ENCODE measurements around the gene VDAC1.
"Not testable (repeated sequence)": the region's sequence is repeated elsewhere in the genome, so short reads cannot be mapped to it uniquely, and the experiment has no call there.

Gene VDAC1

DNA sequence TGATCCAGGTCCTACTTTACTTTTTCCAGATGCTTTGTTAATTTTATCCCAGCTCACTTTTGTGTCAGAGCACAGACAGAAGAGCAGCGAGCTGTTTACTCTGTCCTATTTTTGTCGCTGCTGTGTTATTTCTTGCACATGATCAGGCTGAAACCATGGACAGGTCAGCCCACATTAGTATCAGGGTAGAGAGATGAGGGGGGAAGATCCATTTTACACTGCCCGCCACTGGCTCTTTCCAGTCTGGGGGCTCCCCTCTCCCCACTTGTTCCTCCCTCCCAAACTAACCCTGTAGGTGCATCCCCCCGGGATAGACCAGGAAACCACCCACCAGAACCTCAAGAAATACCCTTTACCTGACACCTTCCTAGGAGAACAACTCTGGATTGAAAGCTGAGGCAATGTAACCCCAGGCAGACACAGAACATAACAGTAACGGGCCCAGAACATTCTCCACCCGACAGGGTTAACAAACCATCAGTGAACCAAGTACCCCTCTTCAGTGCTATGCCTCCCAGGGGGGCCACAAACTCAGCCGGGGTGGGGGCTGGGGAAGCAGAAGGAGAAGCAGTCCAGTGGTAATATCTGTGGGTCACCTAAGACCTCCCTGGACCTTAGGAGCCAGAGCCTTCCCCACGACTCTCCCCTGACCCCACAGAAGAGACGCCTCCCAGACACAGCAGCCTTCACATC is 10.3 kb downstream of the VDAC1 start:
- DNase-seq = no peak

DNA sequence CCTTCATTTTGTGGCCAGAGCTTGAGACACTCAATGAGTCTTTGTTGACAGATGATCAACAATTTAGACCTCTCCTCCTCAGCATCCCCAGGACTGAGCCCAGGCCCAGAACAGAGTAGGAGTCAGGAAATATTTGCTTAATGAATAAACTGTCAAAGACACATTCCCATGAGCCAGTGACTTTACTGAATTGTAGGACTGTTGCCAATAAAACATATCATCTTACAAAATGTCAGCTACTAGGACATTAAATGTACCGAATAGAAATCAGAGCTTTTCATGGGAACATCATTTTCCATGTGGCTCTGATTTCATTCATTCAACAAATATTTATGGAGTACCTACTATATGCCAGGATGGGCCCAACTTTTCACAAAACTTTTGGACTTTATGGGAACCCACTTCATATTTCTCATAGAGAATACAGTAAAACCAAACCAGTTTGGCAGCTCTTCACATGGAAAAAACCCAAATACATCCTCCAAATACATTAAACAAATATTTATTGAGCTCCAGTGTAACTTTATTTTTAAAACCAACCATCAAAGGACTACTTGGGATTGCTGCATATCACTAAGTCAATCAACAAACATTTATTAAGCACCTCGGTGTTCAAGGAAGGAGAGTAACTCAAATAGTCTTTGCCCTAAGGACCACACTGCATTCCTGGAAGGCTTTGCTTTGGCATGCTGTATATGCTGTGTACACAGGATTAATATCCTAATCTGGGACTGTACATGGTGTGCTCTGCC is 11.4 kb downstream of the VDAC1 start:
- no peak for DNase-seq

DNA sequence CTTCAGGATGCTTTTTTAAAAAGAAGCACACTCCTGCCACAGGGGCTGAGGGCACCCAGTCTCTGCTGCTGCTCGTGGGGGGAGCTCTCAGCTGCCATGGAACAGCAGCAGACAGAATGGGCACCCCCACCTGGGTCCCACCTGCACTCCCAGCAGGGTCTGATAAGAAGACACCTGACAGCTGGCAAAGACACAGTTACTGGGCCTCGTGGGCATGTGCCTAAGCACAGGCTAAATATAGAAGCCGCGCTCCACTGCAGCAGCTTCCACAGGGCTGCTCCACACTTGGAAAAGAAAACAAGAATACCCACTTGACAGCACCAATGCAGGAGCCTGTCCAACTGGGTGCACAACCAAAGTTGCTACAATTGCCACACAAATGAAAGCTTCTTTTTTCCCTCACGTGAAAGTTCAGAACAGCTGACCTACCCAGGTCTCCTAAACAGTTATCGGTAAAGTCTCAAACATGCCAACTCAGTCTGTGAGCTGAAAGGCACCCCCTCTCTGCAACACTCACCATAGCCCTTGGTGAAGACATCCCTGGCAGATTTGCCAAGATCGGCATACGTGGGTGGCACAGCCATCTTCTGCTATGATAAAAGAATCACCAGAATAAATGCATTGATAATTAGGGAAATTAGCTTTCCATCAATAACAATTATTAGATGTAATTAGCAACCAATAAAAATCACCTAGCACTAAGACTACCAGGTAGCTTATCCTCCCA is 12.2 kb downstream of the VDAC1 start:
- no peak for DNase-seq

DNA sequence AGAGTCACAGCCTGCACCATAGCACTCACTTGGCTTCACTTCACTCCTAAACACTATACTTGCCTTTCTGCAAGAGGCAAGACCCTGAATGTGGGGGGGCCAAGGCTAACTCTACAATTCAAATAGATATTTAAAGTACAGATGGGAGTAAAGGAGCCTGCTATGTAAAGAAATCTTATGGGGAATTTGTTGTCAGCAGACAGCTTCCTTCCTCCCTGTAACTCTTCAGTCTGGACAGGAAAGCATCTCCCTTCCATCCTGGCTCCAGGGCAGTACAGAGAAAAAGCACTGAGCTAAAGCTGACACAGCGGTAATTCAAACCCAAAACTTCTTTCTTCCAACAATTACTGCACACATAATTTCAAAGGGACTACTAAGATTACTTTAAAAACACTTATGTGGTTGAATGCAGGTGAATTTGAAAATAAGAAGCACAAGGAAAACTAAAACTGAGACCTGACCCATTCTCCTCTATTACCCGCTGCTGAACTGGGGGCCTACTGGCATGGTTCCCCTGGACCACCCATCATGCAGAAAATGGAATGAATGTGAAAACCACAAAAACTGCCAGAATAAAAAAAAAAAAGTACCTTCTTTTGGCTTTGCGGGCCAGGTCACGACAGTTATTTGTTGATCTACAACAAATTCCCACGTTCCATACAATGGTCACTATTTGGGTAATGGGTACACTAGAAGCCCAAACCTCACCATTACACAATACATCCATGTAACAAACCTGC is 13.4 kb downstream of the VDAC1 start:
- no peak for DNase-seq

DNA sequence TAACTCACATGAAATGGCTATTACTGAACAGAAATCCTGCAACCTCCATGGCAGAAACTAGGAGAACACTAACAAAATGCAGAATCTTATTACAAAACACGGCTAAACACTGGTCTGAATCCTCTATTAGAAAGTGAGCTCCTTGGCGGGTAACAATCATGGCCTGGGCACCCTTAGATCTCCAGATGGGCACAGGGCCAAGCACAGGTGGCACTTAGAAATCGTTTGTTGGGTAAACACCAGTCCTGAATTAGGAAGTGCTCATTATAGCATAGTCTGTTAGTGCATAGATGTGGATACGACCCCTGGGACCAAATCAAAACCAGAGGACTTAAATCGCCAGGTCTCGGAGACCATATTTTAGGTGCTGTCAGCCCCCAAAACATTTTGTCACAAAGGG is 14.4 kb downstream of the VDAC1 start:
- DNase-seq = no peak

DNA sequence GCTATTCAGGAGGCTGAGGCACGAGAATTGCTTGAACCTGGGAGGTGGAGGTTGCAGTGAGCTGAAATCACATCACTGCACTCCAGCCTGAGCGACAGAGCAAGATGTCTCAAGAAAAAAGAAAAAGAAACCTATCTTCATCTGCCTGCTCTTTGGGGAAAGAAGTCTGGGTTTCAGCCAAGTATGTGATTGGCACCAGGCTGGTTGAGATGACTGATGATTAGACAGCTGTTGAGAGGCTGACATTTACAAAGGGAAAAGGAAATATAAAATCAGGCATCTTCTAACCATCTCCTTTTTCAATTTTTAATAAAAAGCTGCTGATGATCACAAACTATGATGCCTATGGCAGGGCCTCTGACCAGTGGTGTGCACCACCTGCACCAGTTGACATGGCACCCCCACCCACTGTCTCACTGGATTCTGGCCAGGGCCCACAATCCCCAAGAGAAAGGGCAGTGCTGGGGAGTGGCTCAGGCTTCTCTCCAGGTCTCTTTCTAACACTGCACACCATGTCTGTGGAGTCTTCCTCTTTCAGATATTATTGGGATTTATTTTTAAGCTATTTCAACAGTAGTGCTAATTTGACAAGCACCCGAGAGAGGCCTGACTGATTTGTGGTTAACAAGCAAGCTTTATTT is 19.1 kb downstream of the VDAC1 start:
- no peak for DNase-seq

DNA sequence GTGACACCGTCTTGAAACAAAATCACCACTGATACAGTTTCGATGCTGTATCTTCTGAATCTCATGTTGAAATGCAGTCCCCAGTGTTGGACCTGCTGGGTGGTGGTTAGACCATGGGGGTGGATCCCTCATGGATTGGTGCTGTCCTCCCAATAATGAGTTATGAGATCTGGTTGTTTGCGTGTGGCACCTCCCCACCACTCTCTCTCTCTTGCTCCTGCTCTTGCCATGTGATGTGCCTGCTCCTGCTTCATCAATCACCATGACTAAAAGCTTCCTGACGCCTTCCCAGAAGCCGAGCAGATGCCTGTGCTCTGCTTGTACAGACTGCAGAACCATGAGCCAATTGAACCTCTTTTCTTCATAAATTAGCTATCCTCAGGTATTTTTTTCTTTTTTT is 21.1 kb downstream of the VDAC1 start:
- no peak for DNase-seq

DNA sequence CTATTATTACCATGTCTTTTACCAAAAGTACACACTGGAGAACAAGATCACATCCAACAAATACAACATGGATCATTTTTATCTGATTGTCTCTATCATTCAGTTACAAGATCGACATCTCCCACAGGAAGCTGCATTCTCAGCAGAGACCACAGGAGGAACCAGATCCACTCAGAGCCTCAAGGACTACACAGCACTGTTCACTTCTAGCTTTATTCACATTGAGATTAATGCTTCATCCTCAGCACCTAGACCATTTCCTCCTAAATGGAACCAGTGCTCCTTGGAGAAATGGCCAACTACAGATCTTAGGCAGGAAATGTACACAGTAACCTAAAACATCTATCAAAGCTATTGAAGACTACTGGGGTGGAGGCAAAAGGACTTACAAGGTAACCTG is 23.1 kb downstream of the VDAC1 start:
- no peak for DNase-seq

DNA sequence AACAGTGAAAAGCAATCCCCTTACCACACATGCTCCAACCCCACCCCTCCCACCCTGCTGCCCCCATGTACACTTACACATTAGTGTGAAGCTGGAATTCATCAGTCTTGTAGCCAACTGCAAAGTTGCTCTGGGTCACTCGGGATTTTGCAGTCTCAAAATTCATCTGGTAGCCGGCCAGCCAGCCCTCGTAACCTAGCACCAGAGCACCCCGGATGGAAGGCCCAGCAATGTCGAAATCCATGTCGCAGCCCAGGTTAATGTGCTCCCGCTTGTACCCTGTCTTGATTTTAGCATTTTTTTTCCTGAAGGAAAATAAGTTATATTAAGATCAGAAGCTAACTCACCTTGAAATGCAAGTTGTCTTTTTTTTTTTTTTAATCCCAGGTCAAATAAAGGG is 24.1 kb downstream of the VDAC1 start:
- DNase-seq = no peak

DNA sequence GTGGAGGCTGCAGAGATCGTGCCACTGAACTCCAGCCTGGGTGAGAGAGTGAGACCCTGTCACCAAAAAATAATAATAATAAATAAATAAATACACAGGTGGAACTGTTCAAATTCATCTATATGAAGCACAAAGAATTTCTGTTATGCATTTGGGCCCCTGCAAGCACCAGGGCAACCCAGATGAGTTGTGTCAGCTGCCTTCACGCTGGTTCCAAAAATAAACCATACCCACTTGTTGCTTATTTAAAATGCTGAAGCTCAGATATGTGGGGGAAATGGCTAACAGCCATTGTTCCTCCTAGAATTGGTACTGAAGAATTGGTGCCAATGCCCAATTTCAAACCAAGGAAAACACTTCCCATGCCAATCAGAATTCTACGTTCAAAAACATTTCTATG is 25.8 kb downstream of the VDAC1 start:
- no peak for DNase-seq

DNA sequence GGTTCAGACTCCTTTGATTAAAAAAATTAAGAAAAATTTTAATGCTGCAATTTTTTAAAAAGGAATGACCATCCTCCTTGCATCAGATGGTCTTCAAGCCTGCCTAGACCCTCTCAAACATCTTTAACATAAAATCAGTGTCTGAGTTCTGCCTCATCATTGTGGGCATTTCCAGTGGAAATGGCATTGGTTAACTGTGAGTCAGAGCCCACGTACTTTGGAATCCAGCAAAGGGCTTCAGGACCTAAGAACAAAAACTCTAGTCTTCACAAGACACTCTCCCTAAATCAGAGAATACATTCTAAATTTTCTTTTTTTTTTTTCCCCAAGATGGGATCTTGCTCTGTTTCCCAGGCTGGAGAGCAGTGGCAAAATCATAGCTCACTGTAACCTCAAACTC is 26.9 kb downstream of the VDAC1 start:
- DNase-seq = no peak

DNA sequence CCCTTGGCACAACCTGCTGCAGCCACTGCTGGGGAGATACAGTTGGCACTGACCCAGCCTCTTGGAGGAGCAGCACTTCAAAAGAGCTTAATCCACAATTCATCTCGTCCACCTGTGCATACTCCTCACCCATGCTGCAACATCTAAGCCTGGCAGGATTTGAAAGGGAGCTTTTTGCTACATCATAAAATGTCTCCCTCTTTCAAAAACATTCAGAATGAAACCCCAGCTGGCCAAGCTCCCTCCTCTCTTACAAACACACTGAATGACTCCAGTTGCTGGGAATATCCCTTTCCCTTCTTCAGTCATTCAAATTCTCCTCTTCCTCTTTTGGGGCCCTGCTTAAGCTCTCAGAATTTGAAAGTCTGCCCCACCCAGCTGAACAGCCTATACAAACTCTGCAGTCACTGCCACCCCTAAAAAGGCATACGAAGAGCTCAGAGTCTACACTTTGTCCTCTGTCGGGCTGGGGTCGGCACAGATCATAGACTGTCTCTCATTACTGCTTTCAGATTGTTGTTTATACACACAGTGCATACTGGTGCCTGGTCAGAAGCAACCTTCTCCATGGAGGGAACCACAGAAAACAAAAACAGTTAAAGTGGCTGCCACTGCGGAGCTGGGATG is 27.5 kb downstream of the VDAC1 start:
- no peak for DNase-seq

DNA sequence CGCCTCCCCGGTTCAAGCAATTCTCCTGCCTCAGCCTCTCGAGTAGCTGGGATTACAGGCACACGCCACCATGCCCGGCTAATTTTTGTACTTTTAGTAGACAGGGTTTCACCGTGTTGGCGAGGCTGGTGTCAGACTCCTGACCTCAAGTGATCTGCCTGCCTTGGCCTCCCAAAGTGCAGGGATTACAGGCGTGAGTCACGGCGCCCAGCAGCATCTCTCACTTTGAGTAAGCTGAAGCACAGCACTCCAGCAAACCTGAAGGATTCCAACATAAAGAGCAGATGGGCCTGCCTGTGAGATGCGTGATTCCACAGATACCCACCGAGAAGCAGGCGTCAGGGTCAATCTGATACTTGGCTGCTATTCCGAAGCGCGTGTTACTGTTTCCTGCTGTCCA is 29.2 kb downstream of the VDAC1 start:
- not testable (repeated sequence) for DNase-seq

DNA sequence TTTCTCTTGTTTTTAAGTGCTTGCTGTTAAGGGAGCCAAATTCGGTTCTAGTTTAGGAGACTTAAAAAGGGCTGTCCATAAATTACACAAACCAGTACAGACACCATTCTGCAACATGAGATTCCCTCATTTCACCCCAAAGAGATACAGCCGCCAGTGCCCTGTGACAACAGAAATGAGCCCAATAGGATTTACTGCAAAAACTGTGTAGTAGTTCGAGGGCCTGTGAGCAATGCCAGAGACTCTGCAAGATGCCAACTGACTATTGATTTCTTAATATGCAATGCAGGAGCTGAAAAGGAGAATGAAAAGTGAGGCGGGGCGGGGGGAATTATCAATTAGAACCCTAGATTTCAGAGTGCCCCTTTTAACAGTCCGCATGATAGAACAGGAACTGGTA is 30.6 kb downstream of the VDAC1 start:
- DNase-seq = no peak

DNA sequence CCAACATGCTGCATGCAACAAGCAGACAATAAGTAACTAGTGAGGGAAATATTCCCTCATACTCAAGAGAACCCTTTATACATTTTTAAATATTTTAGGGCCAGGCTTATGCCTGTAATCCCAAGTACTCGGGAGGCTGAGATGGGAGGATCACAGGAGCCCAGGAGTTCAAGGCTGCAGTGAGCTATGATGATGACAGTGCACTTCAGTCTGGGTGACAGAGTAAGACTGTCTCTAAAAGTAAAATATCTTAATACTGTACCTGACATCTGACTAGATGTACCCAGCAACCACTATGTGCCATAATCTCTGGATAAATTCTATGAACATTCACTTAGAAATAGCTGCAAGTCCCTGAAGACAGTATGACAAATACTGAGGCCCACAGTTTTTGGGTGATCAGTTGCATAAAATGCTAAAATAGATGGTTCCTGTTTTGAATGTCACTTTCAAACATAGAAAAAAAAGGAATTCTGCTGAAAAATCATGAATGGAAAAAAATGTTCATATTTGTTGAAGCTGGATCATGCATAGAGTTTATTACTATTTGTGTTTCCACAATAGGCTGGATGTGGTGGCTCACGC is 34.4 kb downstream of the VDAC1 start:
- DNase-seq = no peak

DNA sequence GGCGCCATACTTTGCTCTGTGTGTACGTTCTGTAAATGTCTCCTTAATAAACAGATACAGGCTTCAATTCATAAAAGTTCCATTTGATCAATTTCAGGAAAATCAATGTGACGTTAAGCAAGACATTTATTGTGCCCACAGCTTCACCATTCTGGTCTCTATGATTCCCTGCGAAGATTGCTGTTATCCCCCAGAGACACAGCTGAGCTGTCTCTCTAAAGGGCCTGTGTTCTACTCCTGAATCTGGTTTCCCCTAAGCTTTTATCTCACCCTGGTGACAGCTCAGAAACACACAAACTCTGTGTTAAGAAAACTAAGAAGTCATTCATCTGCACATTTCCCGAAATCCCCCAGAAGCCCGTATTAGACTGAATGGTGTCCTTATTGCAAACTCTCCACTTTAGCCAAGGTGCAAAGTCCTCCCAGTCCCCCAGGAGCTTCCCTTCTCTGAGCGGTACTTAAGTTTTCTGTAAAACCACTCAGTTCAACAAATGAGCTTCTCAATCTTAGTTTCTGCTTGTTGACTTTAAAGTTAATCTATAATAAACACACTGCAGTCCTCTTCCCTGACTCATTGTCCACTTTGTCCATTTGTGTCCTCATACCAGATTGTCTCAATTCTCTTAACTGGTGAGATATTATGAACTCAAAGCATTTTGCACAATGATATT is 35.0 kb downstream of the VDAC1 start:
- DNase-seq = no peak

DNA sequence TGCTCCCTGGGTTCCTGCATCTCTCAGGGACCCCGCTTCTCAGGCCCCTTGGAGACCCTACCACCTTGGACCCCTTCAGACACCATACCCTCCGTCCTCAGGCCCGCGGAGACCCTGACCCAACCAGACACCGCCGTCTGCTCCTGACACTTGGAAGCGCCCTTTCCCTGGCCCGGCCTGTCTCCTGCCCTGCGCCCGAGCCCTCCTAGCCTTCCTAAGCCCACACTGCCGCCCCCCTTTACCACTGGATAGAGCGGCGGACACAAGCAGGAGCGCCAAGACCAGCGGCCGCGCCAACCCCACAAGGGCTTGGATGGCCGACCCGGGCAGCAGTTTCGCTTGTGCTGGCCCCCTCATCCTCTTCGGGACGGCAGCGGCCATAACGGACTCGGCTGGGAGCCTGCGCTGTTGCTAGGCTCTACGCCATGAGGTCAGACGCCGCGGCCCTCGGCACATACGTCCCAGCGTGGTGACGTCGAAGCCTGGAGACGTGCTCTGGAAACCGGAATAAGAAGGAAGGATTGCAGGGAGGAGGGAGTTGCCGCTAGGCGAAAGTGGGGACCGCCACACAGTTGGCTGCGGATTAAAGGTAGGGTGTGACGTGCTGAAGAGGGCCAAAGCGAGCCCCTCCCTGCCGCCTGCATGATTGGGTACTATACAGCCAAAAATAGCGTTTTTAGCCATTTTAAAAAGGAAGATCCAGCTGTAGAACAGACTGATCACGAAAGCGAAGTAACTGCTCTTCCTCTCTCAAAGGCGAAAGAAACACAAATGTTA is 36.4 kb downstream of the VDAC1 start, which contains the start of gene C5orf15:
Gene C5orf15, minus strand, starts transcription at position 422 of the 777 bp plus-strand sequence. Its CDS starts 41 bp downstream, at position 381.
- DNase-seq = peak; percentile 91

DNA sequence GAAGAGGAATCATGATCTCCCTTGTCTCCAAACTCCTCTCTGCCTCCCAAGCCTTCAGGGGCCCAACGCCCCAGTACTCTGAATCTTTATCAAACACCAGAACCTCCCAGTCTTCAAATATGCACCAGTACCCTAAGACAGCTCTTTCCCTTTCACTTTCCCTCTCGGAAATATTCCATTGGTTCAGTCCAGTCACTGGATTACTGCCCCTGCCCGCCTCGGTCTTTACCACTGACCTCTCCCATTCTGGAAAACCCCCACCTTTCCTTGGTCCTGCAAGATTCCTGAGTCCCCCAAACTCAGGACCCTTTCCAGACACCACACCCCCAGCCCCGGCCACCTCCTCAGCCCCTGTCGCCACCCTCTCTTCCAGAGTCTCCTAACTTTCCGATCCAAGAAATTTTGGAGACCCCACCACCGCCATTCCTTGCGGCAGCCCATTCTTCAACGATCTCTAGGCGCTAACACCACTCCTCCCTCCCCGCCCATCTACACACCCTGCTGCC is 37.0 kb downstream of the VDAC1 start:
- DNase-seq = peak; percentile 36

DNA sequence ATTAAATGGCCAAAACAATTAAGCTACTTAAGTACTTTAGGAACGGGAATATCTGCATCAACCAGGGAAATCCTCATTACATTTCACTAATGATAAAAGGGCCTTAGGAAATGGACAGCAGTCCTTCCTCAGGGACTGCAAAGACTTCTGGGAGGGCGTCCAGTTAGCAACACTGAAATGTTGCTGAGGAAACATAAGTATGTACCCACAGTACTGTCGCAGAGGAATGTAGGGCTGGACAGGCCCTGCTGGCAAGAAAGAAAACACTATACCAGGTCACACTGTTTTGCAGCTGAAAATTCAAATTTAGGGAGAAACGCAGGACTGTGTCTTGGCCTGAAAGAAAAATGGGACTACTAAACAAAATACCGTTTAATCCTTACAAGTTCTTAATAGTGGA is 37.7 kb downstream of the VDAC1 start:
- no peak for DNase-seq

DNA sequence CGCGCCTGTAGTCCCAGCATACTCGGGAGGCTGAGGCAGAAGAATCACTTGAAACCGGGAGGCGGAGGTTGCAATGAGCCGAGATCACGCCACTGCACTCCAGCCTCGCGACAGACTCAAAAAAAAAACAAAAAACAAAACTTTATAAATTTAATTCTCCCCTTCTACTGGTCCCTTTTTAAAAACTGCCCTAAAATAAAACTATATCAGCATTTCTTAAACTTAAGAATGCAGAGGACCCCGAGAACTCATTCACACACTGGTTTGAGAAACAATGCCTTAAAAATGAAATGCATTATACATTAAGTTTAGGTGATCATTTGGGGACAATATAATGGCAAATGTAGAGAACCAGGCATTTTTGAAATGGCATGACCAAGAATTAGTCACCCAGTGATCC is 38.7 kb downstream of the VDAC1 start:
- no peak for DNase-seq

Data from CD4-positive, alpha-beta T cell treated with Interleukin-12 subunit alpha and Interleukin-12 subunit beta, for 1 hour (primary cell).